ENCODE data around the gene SPTBN5.

SPTBN5 gene

GRCh38 chr15:41932511-41933289, 38.8 kb upstream of the SPTBN5 start:
- POLR2A ChIA-PET (ENCODE audit: low non-redundant PET) = no interaction called here
- TF ChIP-seq CTCF (conservative IDR thresholded peaks at IDR 0.05; ENCODE audit: low read depth) = no peak
- peak overlapping the region; percentile 85 for H3K27ac ChIP-seq
- CTCF ChIA-PET = interaction anchor here (0.5 kb wide), 1 partner anchor 112 kb away, joined by 3 read pairs; no protein-coding TSS in a partner anchor
- no peak for DNase-seq (ENCODE audit: low spot score)

- TF ChIP-seq CTCF (conservative IDR thresholded peaks at IDR 0.05; ENCODE audit: low read depth) = no peak
- ChIA-PET POLR2A (ENCODE audit: low non-redundant PET) (no interaction called here), CTCF (no interaction called here)
- peak overlapping the region; percentile 85 for H3K27ac ChIP-seq
- no peak for DNase-seq (ENCODE audit: low spot score)
These were observed 38.2 kb upstream of the SPTBN5 start for GRCh38 chr15:41932101-41932500.

- DNase-seq (ENCODE audit: low spot score) = no peak
- ChIA-PET POLR2A (ENCODE audit: low non-redundant PET) (interaction anchor here (1.0 kb wide), 1 partner anchor 30 kb away, joined by 7 read pairs; no protein-coding TSS in a partner anchor), CTCF (interaction anchor here (0.6 kb wide), 1 partner anchor 66 kb away, joined by 4 read pairs; no protein-coding TSS in a partner anchor)
- no peak for TF ChIP-seq CTCF (conservative IDR thresholded peaks at IDR 0.05; ENCODE audit: low read depth)
- H3K27ac ChIP-seq = peak overlapping the region; percentile 85
These were observed 37.0 kb upstream of the SPTBN5 start for GRCh38 chr15:41930867-41931222.

DNA sequence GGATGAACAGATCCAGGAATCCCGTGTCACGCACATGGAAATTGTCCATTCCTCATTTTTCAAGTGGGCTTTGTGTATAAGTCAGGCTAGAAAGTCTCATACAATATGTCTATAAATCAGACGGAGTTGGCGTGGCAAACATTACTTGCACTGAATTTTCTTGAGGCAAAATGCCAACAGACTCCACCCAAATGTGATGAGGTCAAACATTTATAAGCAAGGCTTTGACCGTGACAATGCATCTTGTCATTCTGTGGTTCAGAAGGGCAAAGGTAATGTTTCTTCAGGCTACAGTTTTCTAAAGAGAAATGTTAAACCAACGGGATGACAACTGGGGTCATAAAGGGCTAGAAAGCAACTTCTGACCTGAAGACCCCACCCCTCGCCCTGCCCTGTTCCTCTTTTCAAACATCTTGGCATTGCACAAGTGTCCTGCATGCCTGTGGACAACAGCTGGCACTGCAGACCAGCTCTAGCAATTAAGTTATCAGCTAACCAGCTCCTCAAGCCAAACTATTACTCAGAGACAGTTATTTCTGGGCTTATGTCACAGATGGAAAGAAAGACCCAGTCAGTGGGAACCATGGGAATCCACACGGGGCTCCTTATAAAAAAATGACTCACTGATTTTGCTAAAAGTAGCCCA, 36.5 kb upstream of the SPTBN5 start:
- ChIA-PET CTCF (no interaction called here), POLR2A (ENCODE audit: low non-redundant PET) (no interaction called here)
- H3K27ac ChIP-seq = peak overlapping the region; percentile 85

DNA sequence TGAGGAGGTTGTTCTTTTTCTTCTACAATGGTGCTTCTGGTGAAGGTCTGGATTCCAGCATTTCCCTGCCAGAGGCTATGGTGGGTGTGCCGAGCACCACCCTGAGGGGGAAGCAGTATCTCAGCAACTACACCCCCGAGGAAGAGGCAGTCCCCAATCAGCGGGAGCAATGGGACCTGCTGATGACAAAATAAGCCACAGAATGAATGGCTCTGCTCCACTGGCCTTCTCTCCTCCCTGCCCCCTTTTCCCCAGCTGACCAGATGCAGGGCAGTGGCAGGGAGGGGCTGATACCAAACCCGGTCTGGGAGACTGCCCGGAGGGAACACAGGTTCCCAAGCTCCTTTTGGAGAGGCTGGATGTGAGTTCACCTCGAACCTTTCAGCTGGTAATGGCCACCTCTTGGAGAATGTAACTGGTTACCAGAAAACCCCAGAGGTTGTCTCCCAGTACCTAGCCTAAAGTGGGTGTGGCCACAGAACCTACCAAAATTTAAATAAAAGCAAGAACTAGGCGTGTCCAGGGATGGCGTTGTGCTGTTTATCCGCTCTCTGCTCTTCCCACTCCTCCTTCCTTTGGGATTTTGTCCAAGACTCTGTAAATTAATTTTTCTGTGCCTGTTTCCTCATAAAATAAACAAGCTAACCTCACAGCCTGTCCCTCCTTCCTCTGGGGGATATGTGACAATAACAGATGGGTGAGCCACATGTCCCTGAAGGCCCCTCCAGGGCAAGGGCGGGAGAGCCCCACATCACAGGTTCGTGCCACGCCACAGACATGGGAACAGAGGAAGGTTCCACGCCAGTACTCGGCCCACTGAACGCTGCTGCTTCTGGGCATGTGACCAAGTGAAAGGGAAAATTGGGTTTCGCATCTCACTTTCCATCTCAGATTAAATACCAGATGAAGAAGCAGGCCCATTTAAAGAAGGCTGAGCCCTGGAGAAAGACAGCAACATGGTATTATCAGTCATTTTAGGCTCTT, 35.1 kb upstream of the SPTBN5 start:
- DNase-seq (ENCODE audit: low spot score) = no peak
- ChIA-PET CTCF (interaction anchor here (1.3 kb wide), 1 partner anchor 15 kb away, joined by 3 read pairs; no protein-coding TSS in a partner anchor), POLR2A (ENCODE audit: low non-redundant PET) (no interaction called here)
- no peak for TF ChIP-seq CTCF (conservative IDR thresholded peaks at IDR 0.05; ENCODE audit: low read depth)
- peak overlapping the region; percentile 59 for H3K27ac ChIP-seq

More for the DNA sequence above, 36.5 kb upstream of the SPTBN5 start:
- TF ChIP-seq CTCF (conservative IDR thresholded peaks at IDR 0.05; ENCODE audit: low read depth) = peak; percentile 69
- peak; percentile 92 for DNase-seq (ENCODE audit: low spot score)

GRCh38 chr15:41928100-41928499, 34.2 kb upstream of the SPTBN5 start:
- POLR2A ChIA-PET (ENCODE audit: low non-redundant PET) = no interaction called here
- CTCF ChIA-PET = interaction anchor here (1.3 kb wide), 1 partner anchor 16 kb away, joined by 3 read pairs; no protein-coding TSS in a partner anchor
- H3K27ac ChIP-seq = no peak overlapping the region
- DNase-seq (ENCODE audit: low spot score) = no peak
- TF ChIP-seq CTCF (conservative IDR thresholded peaks at IDR 0.05; ENCODE audit: low read depth) = no peak

Measured in RWPE1 (cell line).